ENCODE results near the gene DMD. TPM values are rescaled to one million over a fixed set of nuclear protein-coding genes. Genes with fewer than 3 reads are reported as not detected.

Gene DMD
- total RNA-seq, 1 donor from 2014 or later: 22.2 TPM

- no peak overlapping the region for H3K4me3 Mint-ChIP-seq (ENCODE audit: unreplicated experiment)
- DNase-seq (ENCODE audit: low read depth) (no peak), FAIRE-seq (peak; percentile 66)
- Histone ChIP-seq H3K9ac (ENCODE audit: low read length) (no peak overlapping the region), H2AFZ (ENCODE audit: low read depth, low read length) (no peak overlapping the region), H3K79me2 (ENCODE audit: insufficient read depth, low read length) (no peaks in the 10 kb centered on the region), H3K4me3 (ENCODE audit: insufficient read depth, low read depth, low read length) (no peak overlapping the region), H3K9me3 (ENCODE audit: insufficient read depth, low read depth, low read length) (no peaks in the 10 kb centered on the region), H4K20me1 (ENCODE audit: insufficient read depth, low read length) (no peaks in the 10 kb centered on the region), H3K36me3 (ENCODE audit: insufficient read depth, low read length) (no peaks in the 10 kb centered on the region), H3K27me3 (ENCODE audit: insufficient read depth, low read length) (no peaks in the 10 kb centered on the region), H3K4me1 (ENCODE audit: insufficient read depth, low read length) (peaks cover 10% of the 10 kb centered on the region), H3K4me2 (ENCODE audit: low read length) (no peak overlapping the region), H3K27ac (ENCODE audit: low read depth, low read length) (no peak overlapping the region)
- H3K4me1 Mint-ChIP-seq (ENCODE audit: low read depth, unreplicated experiment): peaks cover 9% of the 10 kb centered on the region
- H3K9me3 Mint-ChIP-seq (ENCODE audit: unreplicated experiment): no peaks in the 10 kb centered on the region
- H3K36me3 Mint-ChIP-seq (ENCODE audit: low read depth, unreplicated experiment): no peaks in the 10 kb centered on the region
- no peaks in the 10 kb centered on the region for H3K27me3 Mint-ChIP-seq (ENCODE audit: low read depth, unreplicated experiment)
- TF ChIP-seq CTCF (IDR thresholded peaks at IDR 0.05; ENCODE audit: insufficient read depth, low read depth, low read length) (no peak), EZH2 (IDR thresholded peaks at IDR 0.05; ENCODE audit: insufficient read depth, low read length) (no peak)
- H3K27ac Mint-ChIP-seq (ENCODE audit: unreplicated experiment): no peak overlapping the region
Measured at GRCh38 chrX:31212856-31213748, 1998.2 kb downstream of the DMD start.

- Histone ChIP-seq H2AFZ (ENCODE audit: low read depth, low read length) (no peak overlapping the region), H3K27ac (ENCODE audit: low read depth, low read length) (no peak overlapping the region), H4K20me1 (ENCODE audit: insufficient read depth, low read length) (no peaks in the 10 kb centered on the region), H3K4me3 (ENCODE audit: insufficient read depth, low read depth, low read length) (no peak overlapping the region), H3K9ac (ENCODE audit: low read length) (no peak overlapping the region), H3K36me3 (ENCODE audit: insufficient read depth, low read length) (no peaks in the 10 kb centered on the region), H3K4me2 (ENCODE audit: low read length) (peak overlapping the region; percentile 50), H3K9me3 (ENCODE audit: insufficient read depth, low read depth, low read length) (no peaks in the 10 kb centered on the region), H3K4me1 (ENCODE audit: insufficient read depth, low read length) (peaks cover 10% of the 10 kb centered on the region), H3K27me3 (ENCODE audit: insufficient read depth, low read length) (no peaks in the 10 kb centered on the region), H3K79me2 (ENCODE audit: insufficient read depth, low read length) (no peaks in the 10 kb centered on the region)
- H3K27ac Mint-ChIP-seq (ENCODE audit: unreplicated experiment): peak overlapping the region; percentile 12
- no peaks in the 10 kb centered on the region for H3K36me3 Mint-ChIP-seq (ENCODE audit: low read depth, unreplicated experiment)
- H3K4me1 Mint-ChIP-seq (ENCODE audit: low read depth, unreplicated experiment): peaks cover 9% of the 10 kb centered on the region
- H3K27me3 Mint-ChIP-seq (ENCODE audit: low read depth, unreplicated experiment): no peaks in the 10 kb centered on the region
- peak; percentile 69 for FAIRE-seq
- H3K4me3 Mint-ChIP-seq (ENCODE audit: unreplicated experiment): no peak overlapping the region
- no peak for TF ChIP-seq CTCF (IDR thresholded peaks at IDR 0.05; ENCODE audit: insufficient read depth, low read depth, low read length)
- no peak for TF ChIP-seq EZH2 (IDR thresholded peaks at IDR 0.05; ENCODE audit: insufficient read depth, low read length)
- H3K9me3 Mint-ChIP-seq (ENCODE audit: unreplicated experiment): no peaks in the 10 kb centered on the region
- DNase-seq (ENCODE audit: low read depth): peak; percentile 16
Measured at GRCh38 chrX:31209005-31209628, 2002.2 kb downstream of the DMD start.

Data from astrocyte (in vitro differentiated cells and primary cell).